Retina (tissue), 1 donor: ENCODE measurements around the gene BMP7.

Experiments
- DNase-seq: peaks from one replicate; pipeline ENCODE4 v3.0.0-alpha.2; 2016

The BMP7 gene

GRCh38 chr20:57187068-57187634, 79.3 kb downstream of the BMP7 start:
- no peak for DNase-seq

DNA sequence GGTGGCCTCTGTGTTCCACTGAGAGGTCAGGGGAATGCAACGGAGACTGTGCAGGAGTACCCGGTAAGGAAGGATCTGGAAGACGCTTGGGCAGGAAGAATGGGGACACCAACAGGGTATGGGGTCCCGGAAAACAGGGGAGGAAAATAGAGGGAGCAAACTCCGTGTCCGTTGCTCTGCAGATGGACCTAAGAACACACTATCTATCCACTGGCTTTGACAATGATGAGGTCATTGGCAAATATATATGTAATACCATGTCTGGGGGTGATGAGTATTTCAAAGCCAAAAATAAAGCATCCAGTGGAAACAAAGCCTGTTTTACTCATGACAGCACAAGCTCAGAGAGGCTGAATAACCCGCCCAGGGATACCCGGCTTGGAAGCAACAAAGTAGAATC, 80.2 kb downstream of the BMP7 start:
- no peak for DNase-seq

- no peak for DNase-seq
These were observed 81.2 kb downstream of the BMP7 start for GRCh38 chr20:57185188-57185743.

- DNase-seq = no peak
These were observed 82.9 kb downstream of the BMP7 start for GRCh38 chr20:57183457-57184009.

- no peak for DNase-seq
These were observed 84.8 kb downstream of the BMP7 start for GRCh38 chr20:57181639-57182038.

GRCh38 chr20:57180954-57181353, 85.5 kb downstream of the BMP7 start:
- DNase-seq = no peak

DNA sequence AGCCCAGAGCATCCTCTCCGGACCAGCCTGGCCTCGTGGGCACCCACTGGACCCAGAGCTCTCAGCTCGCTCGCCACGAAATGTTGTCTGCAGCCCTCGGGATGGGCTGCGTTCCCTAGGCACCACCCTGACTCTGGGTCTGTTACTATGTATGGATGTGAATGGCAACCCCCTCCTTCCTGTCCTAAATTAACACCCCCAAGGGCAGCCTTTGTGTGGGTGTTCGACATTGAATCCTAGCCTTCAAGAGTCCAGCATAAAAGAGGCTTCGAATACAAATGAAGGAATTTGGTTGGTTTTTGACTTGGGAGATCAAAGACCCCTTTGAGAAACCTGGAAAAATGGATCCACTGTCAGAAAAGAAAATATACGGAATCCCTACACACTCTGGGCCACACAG, 86.1 kb downstream of the BMP7 start:
- DNase-seq = no peak

- no peak for DNase-seq
These were observed 87.2 kb downstream of the BMP7 start for GRCh38 chr20:57179265-57179664.

DNA sequence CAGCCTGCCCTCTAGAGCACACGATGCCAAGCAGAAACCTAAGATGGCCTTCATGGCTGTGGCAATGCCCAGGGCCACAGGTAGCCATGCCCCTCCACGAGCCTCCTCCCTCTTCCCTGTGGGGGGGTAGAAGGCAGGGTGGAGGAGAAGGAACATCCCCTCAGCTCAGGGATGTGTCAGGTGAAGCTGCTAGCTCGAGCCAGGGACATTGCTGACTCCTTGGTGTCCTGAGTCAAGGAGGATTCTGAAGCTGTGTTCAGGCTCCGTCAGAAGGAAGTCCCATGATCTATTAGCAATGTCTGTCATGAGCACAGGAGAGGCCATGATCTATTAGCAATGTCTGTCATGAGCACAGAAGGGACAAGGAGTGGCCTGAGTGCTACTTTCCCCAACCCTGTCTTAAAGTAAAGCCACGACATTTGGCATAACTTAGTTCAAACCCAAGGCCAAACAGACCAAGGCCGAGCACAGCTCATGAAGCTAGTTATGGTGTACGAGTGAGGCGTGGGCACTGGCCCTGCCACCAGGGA, 87.8 kb downstream of the BMP7 start:
- DNase-seq = no peak

DNA sequence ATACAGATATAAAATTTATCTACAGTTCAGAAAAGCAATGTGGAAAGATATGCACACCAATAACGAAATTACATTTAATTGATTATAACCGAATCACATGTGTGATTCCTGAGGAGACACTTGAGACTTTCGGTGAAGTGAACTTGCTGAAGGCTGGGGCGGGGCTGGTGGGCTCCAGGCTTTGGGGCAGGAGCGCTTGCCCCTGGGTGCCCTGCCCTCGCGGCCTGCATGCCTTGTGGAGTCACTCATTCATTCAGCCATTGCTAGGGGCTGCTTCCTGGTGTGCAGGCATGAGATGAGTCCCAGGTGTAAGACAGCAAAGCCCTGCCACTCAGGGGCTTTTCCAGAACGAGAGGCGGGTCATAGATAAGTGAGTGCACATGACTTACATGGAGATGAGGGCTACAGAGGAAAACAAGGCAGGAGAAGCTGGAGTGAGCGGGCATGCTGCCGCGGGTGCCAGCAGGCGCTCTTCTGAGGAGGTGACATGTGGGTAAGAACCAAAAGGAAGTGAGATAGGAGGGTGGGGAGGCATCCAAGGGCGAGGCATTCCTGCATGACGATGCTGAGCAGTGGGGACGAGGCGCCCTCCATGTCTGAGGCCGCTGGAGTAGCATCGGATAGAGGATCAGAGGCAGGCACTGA, 88.7 kb downstream of the BMP7 start:
- DNase-seq = no peak

DNA sequence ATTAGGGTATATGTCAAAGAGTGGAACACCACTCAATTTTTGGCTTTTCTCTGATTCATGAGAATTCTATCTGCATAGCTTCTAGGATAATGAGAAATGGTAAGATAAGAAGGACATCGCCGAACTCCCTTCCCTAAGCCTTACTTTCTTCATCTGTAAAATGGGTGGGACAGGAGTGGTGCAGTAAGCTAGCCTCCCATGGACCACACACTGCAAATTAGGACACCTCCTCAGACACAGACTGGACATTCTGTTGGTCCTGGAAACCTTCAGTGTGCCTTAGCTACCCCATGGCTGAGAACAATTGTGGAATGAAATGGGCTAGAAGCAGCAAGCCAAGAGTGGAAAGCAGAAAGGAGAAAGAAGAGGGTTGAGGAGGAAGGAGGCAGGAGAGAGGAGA, 89.6 kb downstream of the BMP7 start:
- DNase-seq = no peak

DNA sequence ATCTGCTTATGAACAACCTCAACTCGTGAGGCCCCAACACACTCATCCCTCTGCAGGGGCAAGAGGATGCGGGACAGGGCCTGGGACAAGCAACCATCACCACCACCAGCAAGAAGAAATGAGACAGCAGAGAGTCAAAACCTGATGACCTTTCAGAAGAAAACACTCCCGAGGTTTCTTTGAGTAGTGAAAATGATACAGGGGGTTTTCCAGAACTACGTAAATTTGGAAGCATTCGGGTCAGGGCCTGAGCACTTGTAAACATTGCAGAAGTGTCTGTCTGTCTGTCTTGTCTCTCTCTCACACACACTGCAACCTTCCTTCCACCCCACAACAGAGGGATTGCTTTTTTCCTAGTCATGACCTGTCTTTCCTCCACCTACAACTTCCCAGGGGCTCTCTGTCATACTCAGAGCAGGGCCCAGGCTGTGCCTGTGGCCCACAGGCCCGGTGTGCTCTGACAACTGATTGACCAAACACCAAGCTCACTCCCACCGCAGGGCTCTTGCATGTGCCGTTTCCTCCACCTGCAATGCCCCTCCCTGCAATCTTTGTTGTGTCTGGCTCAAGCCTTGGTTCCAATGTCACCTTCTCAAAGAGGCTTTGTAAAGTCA, 90.9 kb downstream of the BMP7 start:
- no peak for DNase-seq

- no peak for DNase-seq
These were observed 91.7 kb downstream of the BMP7 start for GRCh38 chr20:57174737-57175136.

DNA sequence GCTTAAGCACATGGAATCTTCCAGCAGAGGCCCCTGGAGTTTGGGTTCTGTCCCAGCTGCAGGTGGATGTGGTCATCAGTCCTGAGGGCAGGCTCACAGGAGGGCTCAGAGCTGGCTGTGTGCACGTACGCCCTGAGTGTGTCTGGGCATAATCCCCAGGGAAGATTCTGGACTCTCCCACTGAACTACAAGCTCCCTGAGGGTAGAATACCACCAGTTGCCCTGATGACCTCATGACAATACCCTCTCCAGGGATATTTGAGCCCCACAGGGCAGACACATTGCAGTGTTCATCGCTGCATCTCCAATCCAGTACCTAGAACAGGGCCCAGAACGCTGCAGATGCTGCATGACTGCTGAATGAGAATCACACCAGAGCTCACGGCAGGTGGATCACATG, 92.5 kb downstream of the BMP7 start:
- DNase-seq = no peak

- no peak for DNase-seq
These were observed 93.4 kb downstream of the BMP7 start for GRCh38 chr20:57173041-57173440.

DNA sequence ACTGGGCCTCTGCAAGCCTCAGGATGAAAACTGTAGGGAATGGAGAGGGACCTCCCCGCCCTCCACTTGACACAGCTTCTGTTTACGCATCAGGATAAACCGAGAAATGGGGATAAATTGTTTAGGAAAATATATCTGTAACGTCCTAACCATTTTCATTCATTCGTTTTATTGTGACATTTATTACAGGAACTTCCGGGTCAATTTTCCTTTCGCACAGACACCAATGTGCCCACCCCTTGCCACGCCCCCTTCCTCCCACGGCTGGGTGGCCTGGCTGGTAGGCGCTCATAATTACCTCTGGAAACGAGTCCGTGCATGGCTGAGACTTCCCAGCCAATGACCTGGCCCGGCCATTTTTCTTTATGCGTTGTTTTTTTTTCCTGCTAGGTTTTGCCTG, 96.1 kb downstream of the BMP7 start:
- no peak for DNase-seq

DNA sequence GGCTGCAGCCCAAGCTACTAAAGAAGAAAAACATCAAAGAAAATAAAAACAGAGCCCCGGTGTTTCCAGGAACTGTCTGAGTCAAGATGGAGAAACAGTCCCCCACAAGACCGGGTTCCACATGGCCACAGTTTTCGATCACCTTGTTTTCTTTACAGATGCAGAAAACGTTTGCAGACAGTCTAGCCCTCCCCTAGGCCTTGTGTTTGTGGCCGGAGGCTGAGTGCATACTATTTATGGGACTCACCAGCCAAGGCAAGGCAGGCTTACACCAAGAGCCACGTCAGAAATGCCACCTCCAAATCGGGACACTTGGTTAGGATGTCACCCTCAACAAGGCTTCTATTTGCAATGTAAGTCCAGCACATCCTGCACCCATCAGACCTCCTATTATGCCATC, 97.3 kb downstream of the BMP7 start:
- DNase-seq = no peak

- peak; percentile 35 for DNase-seq
These were observed 98.3 kb downstream of the BMP7 start for GRCh38 chr20:57167971-57168701.

GRCh38 chr20:57167292-57167655, 99.2 kb downstream of the BMP7 start:
- no peak for DNase-seq

DNA sequence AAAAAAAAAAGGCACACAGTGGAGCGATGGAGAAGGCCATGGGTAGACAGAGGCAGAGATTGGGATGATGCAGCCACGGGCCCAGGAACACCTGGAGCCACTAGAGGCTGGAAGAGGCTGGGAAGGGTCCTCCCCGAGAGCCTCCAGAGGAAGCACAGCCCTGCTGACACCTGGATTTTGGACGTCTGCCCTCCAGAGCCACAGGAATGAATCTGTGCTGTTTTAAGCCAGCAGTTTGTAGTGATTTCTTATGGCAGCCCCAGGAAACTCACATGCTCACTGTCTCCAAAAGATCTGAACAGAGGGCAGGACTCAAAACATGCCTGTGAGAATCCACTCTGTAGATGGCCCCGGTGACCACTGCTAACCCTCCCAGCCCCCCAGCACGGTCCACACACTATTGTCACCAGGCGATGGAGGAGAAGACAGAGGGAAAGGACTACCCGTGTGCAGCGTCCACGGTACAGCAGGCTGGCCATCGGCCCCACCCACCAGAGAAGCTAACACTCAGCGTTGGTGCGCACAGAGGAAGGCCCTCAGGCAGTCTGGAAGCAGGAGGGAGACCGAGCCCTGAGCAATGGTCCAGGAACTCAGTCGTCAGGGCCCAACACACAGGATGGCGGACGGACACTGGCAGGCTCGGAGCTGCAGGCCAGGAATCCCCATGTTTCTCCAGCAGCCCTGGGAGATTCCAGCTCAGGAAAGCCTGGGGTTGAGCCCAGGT, 99.7 kb downstream of the BMP7 start:
- DNase-seq = no peak

DNA sequence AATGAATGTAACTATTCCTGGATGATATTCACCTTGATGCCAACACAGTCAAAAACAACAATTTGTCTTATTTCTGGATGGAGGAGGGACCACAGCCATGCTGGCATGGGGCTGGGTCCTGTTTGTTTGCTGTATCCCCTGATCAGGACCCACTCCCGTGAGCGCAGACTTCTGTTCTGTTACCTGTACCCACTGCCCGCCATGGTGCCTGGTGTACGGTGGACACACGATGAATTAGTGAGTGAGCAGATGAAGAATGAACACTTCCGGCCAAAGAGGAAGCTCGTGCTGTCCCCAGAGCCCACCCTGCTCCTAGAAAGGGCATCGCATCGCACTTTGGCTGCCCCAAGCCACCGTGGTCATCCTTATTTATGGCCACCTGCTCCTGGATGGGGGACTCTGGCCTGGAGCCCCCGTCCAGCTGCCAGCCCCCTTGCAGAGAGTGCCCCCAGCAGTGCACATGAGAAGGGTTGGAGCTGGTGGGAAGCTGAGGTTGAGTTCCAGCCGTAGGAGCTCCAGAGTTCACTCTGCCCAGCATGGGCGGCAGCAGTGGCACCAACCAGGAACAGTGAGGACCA, 100.9 kb downstream of the BMP7 start:
- DNase-seq = no peak

DNA sequence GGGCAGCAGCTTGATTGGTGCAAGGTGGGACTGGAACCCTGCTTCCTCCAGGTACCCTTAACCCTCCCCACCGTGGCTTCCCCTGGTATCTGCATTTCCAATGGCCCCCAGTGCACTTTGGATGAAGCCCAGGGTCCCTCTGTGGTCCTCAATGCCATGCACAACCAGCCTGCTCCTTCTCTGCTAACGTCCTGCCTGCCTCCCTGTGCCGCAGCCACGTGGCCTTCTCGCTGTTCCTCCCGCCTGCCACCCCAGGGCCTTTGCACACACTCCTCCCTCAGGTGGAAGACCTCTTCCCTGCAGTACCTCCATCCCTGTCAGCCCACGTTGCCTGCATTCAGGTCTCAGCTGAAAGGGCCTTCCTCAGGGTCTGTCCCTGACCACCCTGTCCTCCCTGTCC, 101.6 kb downstream of the BMP7 start:
- no peak for DNase-seq
